Hematopoietic multipotent progenitor cell treated with erythropoietin and hydrocortisone succinate and interleukin-3 and kit ligand, for 4 days (in vitro differentiated cells): ENCODE data around the gene RNPEPL1.

Experiments
- DNase-seq: peaks from one replicate; pipeline ENCODE4 v3.0.0-alpha.2; 2015

RNPEPL1 gene

GRCh38 chr2:240578488-240578887 lies 10.2 kb downstream of the RNPEPL1 start:
- no peak for DNase-seq

GRCh38 chr2:240579071-240579762 lies 10.9 kb downstream of the RNPEPL1 start:
- DNase-seq: peak; percentile 34

- DNase-seq: peak; percentile 30
Observed at GRCh38 chr2:240579771-240580614, 11.7 kb downstream of the RNPEPL1 start.

GRCh38 chr2:240581811-240582210 lies 13.5 kb downstream of the RNPEPL1 start:
- no peak for DNase-seq

GRCh38 chr2:240582781-240583180 lies 14.5 kb downstream of the RNPEPL1 start:
- DNase-seq: no peak

GRCh38 chr2:240583774-240584173 lies 15.5 kb downstream of the RNPEPL1 start:
- no peak for DNase-seq

- DNase-seq: peak; percentile 71
Observed at GRCh38 chr2:240584486-240585031, 16.3 kb downstream of the RNPEPL1 start.

- DNase-seq: no peak
Observed at GRCh38 chr2:240585101-240585500, 16.8 kb downstream of the RNPEPL1 start.

- DNase-seq: no peak
Observed at GRCh38 chr2:240585681-240586197, 17.5 kb downstream of the RNPEPL1 start.

GRCh38 chr2:240586198-240586918 lies 18.1 kb downstream of the RNPEPL1 start, which contains the start of gene CAPN10:
Gene CAPN10 (plus strand): TSS chr2:240586734. CDS start chr2:240586912, 178 bp downstream.
- DNase-seq: peak; percentile 98

GRCh38 chr2:240586919-240587800 lies 18.9 kb downstream of the RNPEPL1 start:
- DNase-seq: peak; percentile 72

- no peak for DNase-seq
Observed at GRCh38 chr2:240588006-240588655, 19.8 kb downstream of the RNPEPL1 start.

- no peak for DNase-seq
Observed at GRCh38 chr2:240588669-240589068, 20.4 kb downstream of the RNPEPL1 start.

GRCh38 chr2:240589375-240589774 lies 21.1 kb downstream of the RNPEPL1 start:
- DNase-seq: no peak

GRCh38 chr2:240589850-240590525 lies 21.7 kb downstream of the RNPEPL1 start:
- DNase-seq: no peak

- DNase-seq: no peak
Observed at GRCh38 chr2:240590681-240591111, 22.4 kb downstream of the RNPEPL1 start.

GRCh38 chr2:240591226-240591625 lies 22.9 kb downstream of the RNPEPL1 start:
- no peak for DNase-seq

- DNase-seq: no peak
Observed at GRCh38 chr2:240591784-240592183, 23.5 kb downstream of the RNPEPL1 start.

GRCh38 chr2:240593026-240593702 lies 24.9 kb downstream of the RNPEPL1 start:
- DNase-seq: no peak
